HG02884 (cell line): ENCODE data around the gene ASB7.
"Not testable (repeated sequence)": the region's sequence is repeated elsewhere in the genome, so short reads cannot be mapped to it uniquely, and the experiment has no call there.

Source experiments
- ATAC-seq: cut with Tn5 transposase; IDR thresholded peaks from one replicate; pipeline ENCODE4 v1.9.1; 2021; ENCODE audit warnings: mild to moderate bottlenecking, moderate library complexity; ENCODE audit not compliant: unreplicated experiment

ASB7 gene

GRCh38 chr15:100602064-100602822, at the start of gene ASB7, which contains the start of gene LINS1:
Gene ASB7, plus strand, starts transcription at chr15:100602589. Its CDS starts 9,628 bp downstream, at chr15:100612217.
Gene LINS1, minus strand, starts transcription at chr15:100602184. Its CDS starts 21,342 bp downstream, at chr15:100580842.
- ATAC-seq: peak; percentile 86

GRCh38 chr15:100553468-100553867, 48.9 kb upstream of the ASB7 start:
- ATAC-seq: no peak

GRCh38 chr15:100558771-100559254, 43.6 kb upstream of the ASB7 start:
- ATAC-seq: no peak

- ATAC-seq: no peak
These were observed 43.1 kb upstream of the ASB7 start for GRCh38 chr15:100559330-100559729.

- ATAC-seq: no peak
These were observed 42.1 kb upstream of the ASB7 start for GRCh38 chr15:100560323-100560722.

- ATAC-seq: no peak
These were observed 36.8 kb upstream of the ASB7 start for GRCh38 chr15:100565591-100565990.

GRCh38 chr15:100566850-100567628, 35.4 kb upstream of the ASB7 start:
- no peak for ATAC-seq

GRCh38 chr15:100569391-100569790, 33.0 kb upstream of the ASB7 start:
- ATAC-seq: no peak

GRCh38 chr15:100570275-100570674, 32.1 kb upstream of the ASB7 start:
- ATAC-seq: peak; percentile 9

GRCh38 chr15:100570735-100571313, 31.6 kb upstream of the ASB7 start:
- peak; percentile 81 for ATAC-seq

GRCh38 chr15:100571592-100572167, 30.7 kb upstream of the ASB7 start:
- ATAC-seq: no peak

- ATAC-seq: no peak
These were observed 29.9 kb upstream of the ASB7 start for GRCh38 chr15:100572362-100572983.

GRCh38 chr15:100573526-100573925, 28.9 kb upstream of the ASB7 start:
- no peak for ATAC-seq

- no peak for ATAC-seq
These were observed 22.0 kb upstream of the ASB7 start for GRCh38 chr15:100580414-100580813.

GRCh38 chr15:100588638-100589242, 13.6 kb upstream of the ASB7 start:
- ATAC-seq: no peak

GRCh38 chr15:100591163-100591562, 11.2 kb upstream of the ASB7 start:
- not testable (repeated sequence) for ATAC-seq

- no peak for ATAC-seq
These were observed 10.6 kb upstream of the ASB7 start for GRCh38 chr15:100591835-100592234.

GRCh38 chr15:100592898-100593297, 9.5 kb upstream of the ASB7 start:
- no peak for ATAC-seq

GRCh38 chr15:100593431-100593830, 9.0 kb upstream of the ASB7 start:
- ATAC-seq: no peak

- no peak for ATAC-seq
These were observed 6.4 kb upstream of the ASB7 start for GRCh38 chr15:100595964-100596363.
